ENCODE results near the gene NAA60. TPM values are rescaled to one million over a fixed set of nuclear protein-coding genes. Genes with fewer than 3 reads are reported as not detected.

The NAA60 gene
- total and polyA plus RNA-seq, 9 of the 15 experiments (the other 6 are each of a cell fraction or from before 2014, with no cell fraction given) = 2.1 to 49.4 (median 10.3) TPM

DNA sequence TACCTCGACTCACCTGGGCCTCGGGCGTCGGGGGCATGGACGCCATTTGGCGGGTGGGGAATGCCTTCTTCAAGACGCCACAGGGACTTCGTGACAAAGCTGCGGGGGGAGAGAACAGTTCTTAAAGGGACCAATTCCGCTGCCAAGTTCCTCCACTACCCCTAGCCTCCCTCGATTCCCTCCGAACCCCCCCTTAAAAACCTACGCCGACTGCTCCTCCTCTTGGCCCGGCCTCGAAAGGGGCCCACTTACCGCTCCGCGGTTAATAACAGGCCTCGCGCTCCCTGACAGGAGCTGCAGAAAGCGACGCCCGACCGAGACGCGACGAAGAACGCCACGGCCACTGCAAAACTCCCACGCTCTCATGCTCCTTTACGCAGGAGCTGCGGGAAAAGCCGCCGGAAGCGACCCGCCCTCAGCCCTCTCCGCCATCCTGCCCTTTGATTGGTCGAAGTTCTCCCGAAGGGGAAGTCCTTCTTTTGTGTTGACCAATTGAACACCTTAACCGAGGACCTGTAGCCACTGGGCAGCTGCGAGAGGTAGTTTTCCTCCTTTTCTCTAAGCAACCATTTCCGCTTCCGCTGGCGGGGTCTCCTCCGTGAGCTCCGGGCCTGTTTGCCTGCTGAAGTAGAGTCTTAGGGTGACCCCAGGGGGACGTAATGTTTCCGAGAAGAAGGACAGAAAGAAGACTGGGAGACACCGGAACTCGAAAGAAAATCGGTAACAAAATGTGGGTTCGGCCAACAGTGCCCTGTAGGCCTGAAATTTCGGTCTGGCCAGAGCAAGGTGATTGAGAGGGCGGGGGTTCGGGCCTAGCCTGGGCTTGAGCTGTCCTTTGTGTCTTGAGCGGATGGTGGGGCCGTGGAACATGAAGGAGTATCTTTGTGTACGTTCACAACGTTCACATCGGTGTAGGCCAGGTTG lies at the start of gene NAA60, which contains the start of gene ZNF597 (continued):
- TF ChIP-seq, protein P1, sequence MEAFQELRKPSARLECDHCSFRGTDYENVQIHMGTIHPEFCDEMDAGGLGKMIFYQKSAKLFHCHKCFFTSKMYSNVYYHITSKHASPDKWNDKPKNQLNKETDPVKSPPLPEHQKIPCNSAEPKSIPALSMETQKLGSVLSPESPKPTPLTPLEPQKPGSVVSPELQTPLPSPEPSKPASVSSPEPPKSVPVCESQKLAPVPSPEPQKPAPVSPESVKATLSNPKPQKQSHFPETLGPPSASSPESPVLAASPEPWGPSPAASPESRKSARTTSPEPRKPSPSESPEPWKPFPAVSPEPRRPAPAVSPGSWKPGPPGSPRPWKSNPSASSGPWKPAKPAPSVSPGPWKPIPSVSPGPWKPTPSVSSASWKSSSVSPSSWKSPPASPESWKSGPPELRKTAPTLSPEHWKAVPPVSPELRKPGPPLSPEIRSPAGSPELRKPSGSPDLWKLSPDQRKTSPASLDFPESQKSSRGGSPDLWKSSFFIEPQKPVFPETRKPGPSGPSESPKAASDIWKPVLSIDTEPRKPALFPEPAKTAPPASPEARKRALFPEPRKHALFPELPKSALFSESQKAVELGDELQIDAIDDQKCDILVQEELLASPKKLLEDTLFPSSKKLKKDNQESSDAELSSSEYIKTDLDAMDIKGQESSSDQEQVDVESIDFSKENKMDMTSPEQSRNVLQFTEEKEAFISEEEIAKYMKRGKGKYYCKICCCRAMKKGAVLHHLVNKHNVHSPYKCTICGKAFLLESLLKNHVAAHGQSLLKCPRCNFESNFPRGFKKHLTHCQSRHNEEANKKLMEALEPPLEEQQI (IDR thresholded peaks at IDR 0.05) = no peak
- TF ChIP-seq, protein P2, sequence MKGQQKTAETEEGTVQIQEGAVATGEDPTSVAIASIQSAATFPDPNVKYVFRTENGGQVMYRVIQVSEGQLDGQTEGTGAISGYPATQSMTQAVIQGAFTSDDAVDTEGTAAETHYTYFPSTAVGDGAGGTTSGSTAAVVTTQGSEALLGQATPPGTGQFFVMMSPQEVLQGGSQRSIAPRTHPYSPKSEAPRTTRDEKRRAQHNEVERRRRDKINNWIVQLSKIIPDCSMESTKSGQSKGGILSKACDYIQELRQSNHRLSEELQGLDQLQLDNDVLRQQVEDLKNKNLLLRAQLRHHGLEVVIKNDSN (CRISPR knock-in tag; IDR thresholded peaks at IDR 0.05) = 0 out of 2 replicates have a peak, but pooled peaks have one; percentile 5
- TF ChIP-seq, protein P3, sequence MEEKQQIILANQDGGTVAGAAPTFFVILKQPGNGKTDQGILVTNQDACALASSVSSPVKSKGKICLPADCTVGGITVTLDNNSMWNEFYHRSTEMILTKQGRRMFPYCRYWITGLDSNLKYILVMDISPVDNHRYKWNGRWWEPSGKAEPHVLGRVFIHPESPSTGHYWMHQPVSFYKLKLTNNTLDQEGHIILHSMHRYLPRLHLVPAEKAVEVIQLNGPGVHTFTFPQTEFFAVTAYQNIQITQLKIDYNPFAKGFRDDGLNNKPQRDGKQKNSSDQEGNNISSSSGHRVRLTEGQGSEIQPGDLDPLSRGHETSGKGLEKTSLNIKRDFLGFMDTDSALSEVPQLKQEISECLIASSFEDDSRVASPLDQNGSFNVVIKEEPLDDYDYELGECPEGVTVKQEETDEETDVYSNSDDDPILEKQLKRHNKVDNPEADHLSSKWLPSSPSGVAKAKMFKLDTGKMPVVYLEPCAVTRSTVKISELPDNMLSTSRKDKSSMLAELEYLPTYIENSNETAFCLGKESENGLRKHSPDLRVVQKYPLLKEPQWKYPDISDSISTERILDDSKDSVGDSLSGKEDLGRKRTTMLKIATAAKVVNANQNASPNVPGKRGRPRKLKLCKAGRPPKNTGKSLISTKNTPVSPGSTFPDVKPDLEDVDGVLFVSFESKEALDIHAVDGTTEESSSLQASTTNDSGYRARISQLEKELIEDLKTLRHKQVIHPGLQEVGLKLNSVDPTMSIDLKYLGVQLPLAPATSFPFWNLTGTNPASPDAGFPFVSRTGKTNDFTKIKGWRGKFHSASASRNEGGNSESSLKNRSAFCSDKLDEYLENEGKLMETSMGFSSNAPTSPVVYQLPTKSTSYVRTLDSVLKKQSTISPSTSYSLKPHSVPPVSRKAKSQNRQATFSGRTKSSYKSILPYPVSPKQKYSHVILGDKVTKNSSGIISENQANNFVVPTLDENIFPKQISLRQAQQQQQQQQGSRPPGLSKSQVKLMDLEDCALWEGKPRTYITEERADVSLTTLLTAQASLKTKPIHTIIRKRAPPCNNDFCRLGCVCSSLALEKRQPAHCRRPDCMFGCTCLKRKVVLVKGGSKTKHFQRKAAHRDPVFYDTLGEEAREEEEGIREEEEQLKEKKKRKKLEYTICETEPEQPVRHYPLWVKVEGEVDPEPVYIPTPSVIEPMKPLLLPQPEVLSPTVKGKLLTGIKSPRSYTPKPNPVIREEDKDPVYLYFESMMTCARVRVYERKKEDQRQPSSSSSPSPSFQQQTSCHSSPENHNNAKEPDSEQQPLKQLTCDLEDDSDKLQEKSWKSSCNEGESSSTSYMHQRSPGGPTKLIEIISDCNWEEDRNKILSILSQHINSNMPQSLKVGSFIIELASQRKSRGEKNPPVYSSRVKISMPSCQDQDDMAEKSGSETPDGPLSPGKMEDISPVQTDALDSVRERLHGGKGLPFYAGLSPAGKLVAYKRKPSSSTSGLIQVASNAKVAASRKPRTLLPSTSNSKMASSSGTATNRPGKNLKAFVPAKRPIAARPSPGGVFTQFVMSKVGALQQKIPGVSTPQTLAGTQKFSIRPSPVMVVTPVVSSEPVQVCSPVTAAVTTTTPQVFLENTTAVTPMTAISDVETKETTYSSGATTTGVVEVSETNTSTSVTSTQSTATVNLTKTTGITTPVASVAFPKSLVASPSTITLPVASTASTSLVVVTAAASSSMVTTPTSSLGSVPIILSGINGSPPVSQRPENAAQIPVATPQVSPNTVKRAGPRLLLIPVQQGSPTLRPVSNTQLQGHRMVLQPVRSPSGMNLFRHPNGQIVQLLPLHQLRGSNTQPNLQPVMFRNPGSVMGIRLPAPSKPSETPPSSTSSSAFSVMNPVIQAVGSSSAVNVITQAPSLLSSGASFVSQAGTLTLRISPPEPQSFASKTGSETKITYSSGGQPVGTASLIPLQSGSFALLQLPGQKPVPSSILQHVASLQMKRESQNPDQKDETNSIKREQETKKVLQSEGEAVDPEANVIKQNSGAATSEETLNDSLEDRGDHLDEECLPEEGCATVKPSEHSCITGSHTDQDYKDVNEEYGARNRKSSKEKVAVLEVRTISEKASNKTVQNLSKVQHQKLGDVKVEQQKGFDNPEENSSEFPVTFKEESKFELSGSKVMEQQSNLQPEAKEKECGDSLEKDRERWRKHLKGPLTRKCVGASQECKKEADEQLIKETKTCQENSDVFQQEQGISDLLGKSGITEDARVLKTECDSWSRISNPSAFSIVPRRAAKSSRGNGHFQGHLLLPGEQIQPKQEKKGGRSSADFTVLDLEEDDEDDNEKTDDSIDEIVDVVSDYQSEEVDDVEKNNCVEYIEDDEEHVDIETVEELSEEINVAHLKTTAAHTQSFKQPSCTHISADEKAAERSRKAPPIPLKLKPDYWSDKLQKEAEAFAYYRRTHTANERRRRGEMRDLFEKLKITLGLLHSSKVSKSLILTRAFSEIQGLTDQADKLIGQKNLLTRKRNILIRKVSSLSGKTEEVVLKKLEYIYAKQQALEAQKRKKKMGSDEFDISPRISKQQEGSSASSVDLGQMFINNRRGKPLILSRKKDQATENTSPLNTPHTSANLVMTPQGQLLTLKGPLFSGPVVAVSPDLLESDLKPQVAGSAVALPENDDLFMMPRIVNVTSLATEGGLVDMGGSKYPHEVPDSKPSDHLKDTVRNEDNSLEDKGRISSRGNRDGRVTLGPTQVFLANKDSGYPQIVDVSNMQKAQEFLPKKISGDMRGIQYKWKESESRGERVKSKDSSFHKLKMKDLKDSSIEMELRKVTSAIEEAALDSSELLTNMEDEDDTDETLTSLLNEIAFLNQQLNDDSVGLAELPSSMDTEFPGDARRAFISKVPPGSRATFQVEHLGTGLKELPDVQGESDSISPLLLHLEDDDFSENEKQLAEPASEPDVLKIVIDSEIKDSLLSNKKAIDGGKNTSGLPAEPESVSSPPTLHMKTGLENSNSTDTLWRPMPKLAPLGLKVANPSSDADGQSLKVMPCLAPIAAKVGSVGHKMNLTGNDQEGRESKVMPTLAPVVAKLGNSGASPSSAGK (IDR thresholded peaks at IDR 0.05) = peak; percentile 71
- TF ChIP-seq NFYB (IDR thresholded peaks at IDR 0.05; ENCODE audit: extremely low read depth, insufficient read length) = peak; percentile 28
- peak; percentile 56 for TF ChIP-seq ASH1L (IDR thresholded peaks at IDR 0.05; ENCODE audit: borderline replicate concordance, low read depth, partially characterized antibody)
- no peak for TF ChIP-seq PPARD (CRISPR knock-in tag; IDR thresholded peaks at IDR 0.05)
- peak; percentile 84 for TF ChIP-seq GABPA (tag; conservative IDR thresholded peaks at IDR 0.05; ENCODE audit: low read depth)
- peak; percentile 67 for TF ChIP-seq POLR2G (IDR thresholded peaks at IDR 0.05; ENCODE audit: low read depth, low read length)
